Gastrocnemius medialis (tissue), 4 donors: ENCODE data around the gene C16orf95.

Experiments
- POLR2A ChIP-seq, 2 donors: fragments of 450-650 bp; IDR thresholded peaks; one replicate each; pipeline ENCODE4 v1.6.1; 2017; ENCODE audit warnings: antibody characterized with exemption in 2 of 2, mild to moderate bottlenecking in 2 of 2, moderate library complexity in 2 of 2
- TF ChIP-seq, protein P1 (sequence below), 5 experiments: fragments of 450-650 bp in 3 of 5; fragments of 200-600 bp in 2 of 5; sonication (generic) in 2 of 5; IDR thresholded peaks in 4 of 5; conservative IDR thresholded peaks in 1 of 5; 1 replicate in 4 of 5; 2 replicates in 1 of 5; pipeline ENCODE4 v1.5.1; 2016 to 2019; ENCODE audit warnings: antibody characterized with exemption in 5 of 5, mild to moderate bottlenecking in 3 of 5, moderate library complexity in 3 of 5

DNA sequence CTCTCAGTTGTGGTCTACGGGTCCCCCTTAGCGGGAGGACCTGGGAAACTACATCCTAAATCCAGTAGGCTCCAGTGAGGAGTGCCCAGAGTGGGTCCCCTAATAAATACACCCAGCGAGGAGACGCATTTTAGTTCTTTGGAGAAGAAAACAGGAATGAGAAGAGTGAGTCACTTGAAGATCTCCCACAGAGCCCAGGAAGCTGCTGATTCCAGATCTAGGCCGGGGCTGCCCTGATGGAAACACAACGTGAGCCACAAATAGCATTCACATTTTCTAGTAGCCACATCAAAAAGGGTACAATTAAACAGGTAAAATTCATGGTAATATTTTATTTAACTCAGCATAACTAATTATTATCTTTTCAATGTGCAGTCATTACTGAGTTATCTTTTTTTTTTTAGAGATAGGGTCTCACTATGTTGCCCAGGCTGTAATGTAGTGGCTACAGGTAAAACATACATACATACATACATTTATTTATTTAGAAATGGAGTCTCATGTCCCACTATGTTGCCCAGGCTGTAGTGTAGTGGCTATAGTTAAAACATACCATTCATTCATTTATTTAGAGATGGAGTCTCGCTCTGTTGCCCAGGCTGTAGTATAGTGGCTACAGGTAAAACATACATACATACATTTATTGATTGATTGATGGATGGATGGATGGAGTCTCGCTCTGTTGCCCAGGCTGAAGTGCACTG is 44.9 kb upstream of the C16orf95 start:
- TF ChIP-seq, protein P1, sequence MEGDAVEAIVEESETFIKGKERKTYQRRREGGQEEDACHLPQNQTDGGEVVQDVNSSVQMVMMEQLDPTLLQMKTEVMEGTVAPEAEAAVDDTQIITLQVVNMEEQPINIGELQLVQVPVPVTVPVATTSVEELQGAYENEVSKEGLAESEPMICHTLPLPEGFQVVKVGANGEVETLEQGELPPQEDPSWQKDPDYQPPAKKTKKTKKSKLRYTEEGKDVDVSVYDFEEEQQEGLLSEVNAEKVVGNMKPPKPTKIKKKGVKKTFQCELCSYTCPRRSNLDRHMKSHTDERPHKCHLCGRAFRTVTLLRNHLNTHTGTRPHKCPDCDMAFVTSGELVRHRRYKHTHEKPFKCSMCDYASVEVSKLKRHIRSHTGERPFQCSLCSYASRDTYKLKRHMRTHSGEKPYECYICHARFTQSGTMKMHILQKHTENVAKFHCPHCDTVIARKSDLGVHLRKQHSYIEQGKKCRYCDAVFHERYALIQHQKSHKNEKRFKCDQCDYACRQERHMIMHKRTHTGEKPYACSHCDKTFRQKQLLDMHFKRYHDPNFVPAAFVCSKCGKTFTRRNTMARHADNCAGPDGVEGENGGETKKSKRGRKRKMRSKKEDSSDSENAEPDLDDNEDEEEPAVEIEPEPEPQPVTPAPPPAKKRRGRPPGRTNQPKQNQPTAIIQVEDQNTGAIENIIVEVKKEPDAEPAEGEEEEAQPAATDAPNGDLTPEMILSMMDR (IDR thresholded peaks at IDR 0.05 in 4 of 5, conservative IDR thresholded peaks at IDR 0.05 in 1 of 5) = no peak
- TF ChIP-seq POLR2A (IDR thresholded peaks at IDR 0.05) = no peak
